Measurements from ENCODE around the gene DNM1L. TPM values are rescaled to one million over a fixed set of nuclear protein-coding genes. Genes with fewer than 3 reads are reported as not detected.

DNM1L gene
- total and polyA plus RNA-seq, 2 experiments from 2014 or later, result 53.4 to 57.3 TPM

- in situ Hi-C loops (cut with MboI), result no loop called here
- Histone ChIP-seq H3K9ac (no peak overlapping the region), H3K9me2 (ENCODE audit: insufficient read depth) (no peaks in the 10 kb centered on the region), H2AFZ (no peak overlapping the region), H3K4me1 (ENCODE audit: insufficient read depth) (no peaks in the 10 kb centered on the region), H3K4me3 (no peak overlapping the region), H3K79me2 (ENCODE audit: insufficient read depth) (no peaks in the 10 kb centered on the region), H3K9me3 (ENCODE audit: low read depth) (no peaks in the 10 kb centered on the region), H3K27me3 (replicated peaks; ENCODE audit: insufficient read depth) (no peaks in the 10 kb centered on the region), H4K20me1 (ENCODE audit: insufficient read depth) (no peaks in the 10 kb centered on the region), H3K27ac (no peak overlapping the region), H3K4me2 (ENCODE audit: unreplicated experiment) (no peak overlapping the region), H3F3A (ENCODE audit: insufficient read depth) (no peaks in the 10 kb centered on the region), H3K36me3 (ENCODE audit: low read depth) (no peaks in the 10 kb centered on the region)
- 23 to 30% methylated on average over 5 of the region's 5 CpGs for WGBS, 2 experiments (ENCODE audit: low coverage in 1 of 2, low lambda C conversion rate in 2 of 2, missing lambda C conversion rate in 2 of 2)
- no peak for DNase-seq
- TF ChIP-seq EZH2phosphoT487 (IDR thresholded peaks at IDR 0.05; ENCODE audit: insufficient read depth, low read depth), result no peak
- no peak for TF ChIP-seq EZH2 (IDR thresholded peaks at IDR 0.05; ENCODE audit: insufficient read depth, poor library complexity, severe bottlenecking)
These were observed 98.1 kb downstream of the DNM1L start for GRCh38 chr12:32777159-32777558.

GRCh38 chr12:32777691-32778175 lies 98.6 kb downstream of the DNM1L start:
- no peaks in the 10 kb centered on the region for H3K27me3 ChIP-seq (replicated peaks; ENCODE audit: insufficient read depth)
- H3K9me3 ChIP-seq (ENCODE audit: low read depth), result no peaks in the 10 kb centered on the region
- TF ChIP-seq EZH2phosphoT487 (IDR thresholded peaks at IDR 0.05; ENCODE audit: insufficient read depth, low read depth) (no peak), EZH2 (IDR thresholded peaks at IDR 0.05; ENCODE audit: insufficient read depth, poor library complexity, severe bottlenecking) (no peak)
- H3K4me2 ChIP-seq (ENCODE audit: unreplicated experiment), result no peak overlapping the region
- H3K9me2 ChIP-seq (ENCODE audit: insufficient read depth), result no peaks in the 10 kb centered on the region
- no peaks in the 10 kb centered on the region for H4K20me1 ChIP-seq (ENCODE audit: insufficient read depth)
- no peak overlapping the region for H3K4me3 ChIP-seq
- no peak for DNase-seq
- no peaks in the 10 kb centered on the region for H3F3A ChIP-seq (ENCODE audit: insufficient read depth)
- H3K79me2 ChIP-seq (ENCODE audit: insufficient read depth), result no peaks in the 10 kb centered on the region
- in situ Hi-C loops (cut with MboI), result no loop called here
- H3K27ac ChIP-seq, result no peak overlapping the region
- no peak overlapping the region for H2AFZ ChIP-seq
- 7 to 17% methylated on average over 6 of the region's 6 CpGs for WGBS, 2 experiments (ENCODE audit: low coverage in 1 of 2, low lambda C conversion rate in 2 of 2, missing lambda C conversion rate in 2 of 2)
- no peaks in the 10 kb centered on the region for H3K36me3 ChIP-seq (ENCODE audit: low read depth)
- H3K4me1 ChIP-seq (ENCODE audit: insufficient read depth), result no peaks in the 10 kb centered on the region
- H3K9ac ChIP-seq, result no peak overlapping the region

DNA sequence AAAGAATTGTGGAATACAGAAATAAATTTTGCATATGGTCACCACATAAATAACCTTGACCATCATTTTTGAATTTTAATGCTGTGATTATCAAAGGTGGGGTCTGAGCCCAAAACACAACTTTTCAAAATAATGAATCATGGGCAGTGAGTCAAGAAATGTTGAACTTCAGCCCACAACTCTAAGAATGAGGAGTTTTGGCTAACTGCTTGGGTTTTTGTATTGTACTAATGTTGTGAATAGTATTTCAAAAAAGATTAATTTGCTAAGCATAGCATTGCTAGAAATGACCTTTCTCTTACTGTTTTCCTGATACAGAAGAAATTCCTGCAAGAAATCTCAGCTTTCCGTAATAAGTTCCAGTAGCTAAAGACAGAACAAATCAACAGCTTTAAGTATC lies 101.0 kb downstream of the DNM1L start:
- no peak overlapping the region for H3K27ac ChIP-seq
- TF ChIP-seq EZH2phosphoT487 (IDR thresholded peaks at IDR 0.05; ENCODE audit: insufficient read depth, low read depth) (no peak), EZH2 (IDR thresholded peaks at IDR 0.05; ENCODE audit: insufficient read depth, poor library complexity, severe bottlenecking) (no peak)
- no peak overlapping the region for H3K4me2 ChIP-seq (ENCODE audit: unreplicated experiment)
- H3K4me3 ChIP-seq, result no peak overlapping the region
- WGBS, 2 experiments (ENCODE audit: low coverage in 1 of 2, low lambda C conversion rate in 2 of 2, missing lambda C conversion rate in 2 of 2), result 2 to 6% methylated on average over 1 of the region's 1 CpG
- H3K9me3 ChIP-seq (ENCODE audit: low read depth), result no peaks in the 10 kb centered on the region
- no peak overlapping the region for H2AFZ ChIP-seq
- no peak for DNase-seq
- no peak overlapping the region for H3K9ac ChIP-seq
- H3K27me3 ChIP-seq (replicated peaks; ENCODE audit: insufficient read depth), result no peaks in the 10 kb centered on the region
- H3K9me2 ChIP-seq (ENCODE audit: insufficient read depth), result no peaks in the 10 kb centered on the region
- H3F3A ChIP-seq (ENCODE audit: insufficient read depth), result no peaks in the 10 kb centered on the region
- no peaks in the 10 kb centered on the region for H3K79me2 ChIP-seq (ENCODE audit: insufficient read depth)
- no peaks in the 10 kb centered on the region for H3K4me1 ChIP-seq (ENCODE audit: insufficient read depth)
- no peaks in the 10 kb centered on the region for H4K20me1 ChIP-seq (ENCODE audit: insufficient read depth)
- no peaks in the 10 kb centered on the region for H3K36me3 ChIP-seq (ENCODE audit: low read depth)
- in situ Hi-C loops (cut with MboI), result no loop called here

- TF ChIP-seq EZH2phosphoT487 (IDR thresholded peaks at IDR 0.05; ENCODE audit: insufficient read depth, low read depth) (no peak), EZH2 (IDR thresholded peaks at IDR 0.05; ENCODE audit: insufficient read depth, poor library complexity, severe bottlenecking) (no peak)
- Histone ChIP-seq H3K79me2 (ENCODE audit: insufficient read depth) (no peaks in the 10 kb centered on the region), H3K27me3 (replicated peaks; ENCODE audit: insufficient read depth) (no peaks in the 10 kb centered on the region), H4K20me1 (ENCODE audit: insufficient read depth) (no peaks in the 10 kb centered on the region), H2AFZ (no peak overlapping the region), H3K9me3 (ENCODE audit: low read depth) (no peaks in the 10 kb centered on the region), H3K27ac (no peak overlapping the region), H3K4me3 (no peak overlapping the region), H3K36me3 (ENCODE audit: low read depth) (no peaks in the 10 kb centered on the region), H3K4me2 (ENCODE audit: unreplicated experiment) (no peak overlapping the region), H3F3A (ENCODE audit: insufficient read depth) (no peaks in the 10 kb centered on the region), H3K9ac (no peak overlapping the region), H3K9me2 (ENCODE audit: insufficient read depth) (no peaks in the 10 kb centered on the region), H3K4me1 (ENCODE audit: insufficient read depth) (no peaks in the 10 kb centered on the region)
- DNase-seq, result no peak
- in situ Hi-C loops (cut with MboI), result no loop called here
- 39 to 59% methylated on average over 3 of the region's 3 CpGs for WGBS, 2 experiments (ENCODE audit: low coverage in 1 of 2, low lambda C conversion rate in 2 of 2, missing lambda C conversion rate in 2 of 2)
These were observed 103.9 kb downstream of the DNM1L start for GRCh38 chr12:32783029-32783428.

DNA sequence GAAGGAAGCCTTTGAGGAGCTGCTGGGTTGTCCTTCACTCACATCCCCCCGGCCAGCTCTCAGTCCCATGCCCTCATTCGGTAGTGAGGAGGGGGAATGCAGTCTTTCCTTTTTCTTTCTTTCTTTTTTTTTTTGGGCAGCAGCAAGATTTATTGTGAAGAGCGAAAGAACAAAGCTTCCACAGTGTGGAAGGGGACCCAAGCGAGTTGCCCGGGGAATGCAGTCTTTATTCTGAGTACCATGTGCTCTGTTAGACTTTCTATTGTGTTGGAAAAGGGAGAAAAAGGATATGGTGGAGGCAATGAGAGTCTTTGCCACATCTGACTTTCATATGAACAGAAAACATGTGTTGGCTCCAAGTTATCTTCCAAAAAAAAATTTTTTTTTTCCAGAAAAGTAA lies 106.5 kb downstream of the DNM1L start:
- Histone ChIP-seq H3K79me2 (ENCODE audit: insufficient read depth) (no peaks in the 10 kb centered on the region), H3K4me1 (ENCODE audit: insufficient read depth) (no peaks in the 10 kb centered on the region), H3K9me3 (ENCODE audit: low read depth) (no peaks in the 10 kb centered on the region), H3K4me3 (no peak overlapping the region), H3K27me3 (replicated peaks; ENCODE audit: insufficient read depth) (no peaks in the 10 kb centered on the region), H3K9ac (no peak overlapping the region), H3K9me2 (ENCODE audit: insufficient read depth) (no peaks in the 10 kb centered on the region), H4K20me1 (ENCODE audit: insufficient read depth) (no peaks in the 10 kb centered on the region), H3K36me3 (ENCODE audit: low read depth) (no peaks in the 10 kb centered on the region), H3K27ac (no peak overlapping the region), H3F3A (ENCODE audit: insufficient read depth) (no peaks in the 10 kb centered on the region), H2AFZ (no peak overlapping the region), H3K4me2 (ENCODE audit: unreplicated experiment) (no peak overlapping the region)
- in situ Hi-C loops (cut with MboI), result no loop called here
- TF ChIP-seq EZH2phosphoT487 (IDR thresholded peaks at IDR 0.05; ENCODE audit: insufficient read depth, low read depth) (no peak), EZH2 (IDR thresholded peaks at IDR 0.05; ENCODE audit: insufficient read depth, poor library complexity, severe bottlenecking) (no peak)
- DNase-seq, result no peak
- WGBS, 2 experiments (ENCODE audit: low coverage in 1 of 2, low lambda C conversion rate in 2 of 2, missing lambda C conversion rate in 2 of 2), result 11% methylated on average over 5 of the region's 5 CpGs

All from GM23248 (cell line).